ENCODE data around the gene RPL23. TPM values are rescaled to one million over a fixed set of nuclear protein-coding genes. Genes with fewer than 3 reads are reported as not detected.

Gene RPL23
- total and polyA plus RNA-seq, 9 of the 15 experiments (the other 6 are each of a cell fraction or from before 2014, with no cell fraction given): 1,745 to 3,667 (median 3,096) TPM

DNA sequence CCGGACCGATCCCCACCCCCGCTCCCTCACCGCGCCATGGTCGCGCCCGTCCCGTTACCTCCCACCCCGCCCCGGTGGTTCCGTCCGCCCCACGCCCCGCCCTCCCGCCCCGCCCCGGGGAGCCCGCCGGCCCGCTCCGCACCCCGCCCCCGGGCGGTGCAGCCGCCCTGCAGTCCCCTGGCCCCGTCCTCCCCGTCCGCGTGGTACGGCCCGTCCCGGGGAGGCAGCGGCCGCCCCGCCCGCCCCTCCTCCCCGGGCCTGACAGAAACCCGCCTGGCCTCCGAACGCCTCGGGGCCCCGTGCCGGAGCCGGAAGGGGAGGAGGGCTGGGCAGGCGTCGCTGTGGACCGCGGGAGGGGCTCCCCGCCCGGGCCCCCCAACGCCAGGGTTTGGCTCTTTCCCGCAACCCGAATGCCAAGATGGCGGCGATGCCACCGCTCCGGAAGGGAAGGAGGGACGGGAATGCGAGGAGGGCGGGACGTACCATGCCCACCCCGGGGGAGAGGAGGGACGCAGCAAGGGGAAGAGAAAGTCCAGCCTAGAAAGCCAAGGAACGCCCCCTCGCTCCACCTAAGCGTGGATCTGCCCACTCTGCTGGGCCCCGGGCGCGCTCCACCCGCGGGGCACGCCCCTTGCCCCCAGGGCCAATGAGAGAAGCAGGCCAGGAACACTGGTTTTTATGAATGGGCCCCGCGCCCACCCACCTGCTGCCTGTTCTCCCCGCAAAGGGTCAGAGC lies 53.9 kb downstream of the RPL23 start, which contains the start of gene PIP4K2B (continued):
- TF ChIP-seq, protein P1, sequence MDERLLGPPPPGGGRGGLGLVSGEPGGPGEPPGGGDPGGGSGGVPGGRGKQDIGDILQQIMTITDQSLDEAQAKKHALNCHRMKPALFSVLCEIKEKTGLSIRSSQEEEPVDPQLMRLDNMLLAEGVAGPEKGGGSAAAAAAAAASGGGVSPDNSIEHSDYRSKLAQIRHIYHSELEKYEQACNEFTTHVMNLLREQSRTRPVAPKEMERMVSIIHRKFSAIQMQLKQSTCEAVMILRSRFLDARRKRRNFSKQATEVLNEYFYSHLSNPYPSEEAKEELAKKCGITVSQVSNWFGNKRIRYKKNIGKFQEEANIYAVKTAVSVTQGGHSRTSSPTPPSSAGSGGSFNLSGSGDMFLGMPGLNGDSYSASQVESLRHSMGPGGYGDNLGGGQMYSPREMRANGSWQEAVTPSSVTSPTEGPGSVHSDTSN (CRISPR knock-in tag; IDR thresholded peaks at IDR 0.05; ENCODE audit: low read depth): no peak
- TF ChIP-seq, protein P1 (tag; conservative IDR thresholded peaks at IDR 0.05; ENCODE audit: low read depth): no peak
- TF ChIP-seq ZBTB1 (CRISPR knock-in tag; IDR thresholded peaks at IDR 0.05; ENCODE audit: borderline replicate concordance, low read depth): no peak
- TF ChIP-seq ZNF79 (CRISPR knock-in tag; IDR thresholded peaks at IDR 0.05; ENCODE audit: low read depth): no peak
- TF ChIP-seq, protein P2, sequence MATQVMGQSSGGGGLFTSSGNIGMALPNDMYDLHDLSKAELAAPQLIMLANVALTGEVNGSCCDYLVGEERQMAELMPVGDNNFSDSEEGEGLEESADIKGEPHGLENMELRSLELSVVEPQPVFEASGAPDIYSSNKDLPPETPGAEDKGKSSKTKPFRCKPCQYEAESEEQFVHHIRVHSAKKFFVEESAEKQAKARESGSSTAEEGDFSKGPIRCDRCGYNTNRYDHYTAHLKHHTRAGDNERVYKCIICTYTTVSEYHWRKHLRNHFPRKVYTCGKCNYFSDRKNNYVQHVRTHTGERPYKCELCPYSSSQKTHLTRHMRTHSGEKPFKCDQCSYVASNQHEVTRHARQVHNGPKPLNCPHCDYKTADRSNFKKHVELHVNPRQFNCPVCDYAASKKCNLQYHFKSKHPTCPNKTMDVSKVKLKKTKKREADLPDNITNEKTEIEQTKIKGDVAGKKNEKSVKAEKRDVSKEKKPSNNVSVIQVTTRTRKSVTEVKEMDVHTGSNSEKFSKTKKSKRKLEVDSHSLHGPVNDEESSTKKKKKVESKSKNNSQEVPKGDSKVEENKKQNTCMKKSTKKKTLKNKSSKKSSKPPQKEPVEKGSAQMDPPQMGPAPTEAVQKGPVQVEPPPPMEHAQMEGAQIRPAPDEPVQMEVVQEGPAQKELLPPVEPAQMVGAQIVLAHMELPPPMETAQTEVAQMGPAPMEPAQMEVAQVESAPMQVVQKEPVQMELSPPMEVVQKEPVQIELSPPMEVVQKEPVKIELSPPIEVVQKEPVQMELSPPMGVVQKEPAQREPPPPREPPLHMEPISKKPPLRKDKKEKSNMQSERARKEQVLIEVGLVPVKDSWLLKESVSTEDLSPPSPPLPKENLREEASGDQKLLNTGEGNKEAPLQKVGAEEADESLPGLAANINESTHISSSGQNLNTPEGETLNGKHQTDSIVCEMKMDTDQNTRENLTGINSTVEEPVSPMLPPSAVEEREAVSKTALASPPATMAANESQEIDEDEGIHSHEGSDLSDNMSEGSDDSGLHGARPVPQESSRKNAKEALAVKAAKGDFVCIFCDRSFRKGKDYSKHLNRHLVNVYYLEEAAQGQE (IDR thresholded peaks at IDR 0.05; ENCODE audit: borderline replicate concordance): no peak
- TF ChIP-seq, protein P2 (CRISPR knock-in tag; IDR thresholded peaks at IDR 0.05; ENCODE audit: low read depth): peak; percentile 48; the same call in 1 of the 2 replicates
- TF ChIP-seq TEAD4 (IDR thresholded peaks at IDR 0.05; ENCODE audit: low read length): peak; percentile 55
- TF ChIP-seq TEAD4 (CRISPR knock-in tag; IDR thresholded peaks at IDR 0.05; ENCODE audit: borderline replicate concordance): no peak
- TF ChIP-seq BHLHE40 (IDR thresholded peaks at IDR 0.05; ENCODE audit: low read length): peak; percentile 95
- TF ChIP-seq FOXP1 (CRISPR knock-in tag; IDR thresholded peaks at IDR 0.05): no peak
- peak; percentile 67 for TF ChIP-seq TBP (optimal IDR thresholded peaks at IDR 0.05; ENCODE audit: low read depth, low read length)
- TF ChIP-seq ZNF212 (CRISPR knock-in tag; IDR thresholded peaks at IDR 0.05): 0 out of 2 replicates have a peak, but pooled peaks have one; percentile 40
- 0 out of 2 replicates have a peak, but pooled peaks have one; percentile 24 for TF ChIP-seq SPI1 (IDR thresholded peaks at IDR 0.05; ENCODE audit: borderline replicate concordance, low read depth, low read length)
- TF ChIP-seq, protein P3, sequence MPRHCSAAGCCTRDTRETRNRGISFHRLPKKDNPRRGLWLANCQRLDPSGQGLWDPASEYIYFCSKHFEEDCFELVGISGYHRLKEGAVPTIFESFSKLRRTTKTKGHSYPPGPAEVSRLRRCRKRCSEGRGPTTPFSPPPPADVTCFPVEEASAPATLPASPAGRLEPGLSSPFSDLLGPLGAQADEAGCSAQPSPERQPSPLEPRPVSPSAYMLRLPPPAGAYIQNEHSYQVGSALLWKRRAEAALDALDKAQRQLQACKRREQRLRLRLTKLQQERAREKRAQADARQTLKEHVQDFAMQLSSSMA (CRISPR knock-in tag; IDR thresholded peaks at IDR 0.05): peak; percentile 25; the same call in 1 of the 2 replicates
- TF ChIP-seq DIDO1 (tag; IDR thresholded peaks at IDR 0.05; ENCODE audit: low read depth): no peak
